ENCODE measurements around the gene LRRC71.

- TF ChIP-seq CTCF (IDR thresholded peaks at IDR 0.05) = no peak
- no peak for TF ChIP-seq POLR2A (IDR thresholded peaks at IDR 0.05)
These were observed 10.8 kb upstream of the LRRC71 start for GRCh38 chr1:156909671-156910070.

Measured in testis (tissue), 2 donors.